NT2/D1 (cell line): ENCODE data around the gene ZNF512B.

Experiments used
- SUZ12 ChIP-seq: IDR thresholded peaks from 2 replicates; pipeline ENCODE4 v1.6.1; 2011; ENCODE audit not compliant: insufficient read length, insufficient read depth; ENCODE audit errors: extremely low read depth
- YY1 ChIP-seq: IDR thresholded peaks from 2 replicates; pipeline ENCODE4 v1.6.1; 2011; ENCODE audit not compliant: insufficient read length, insufficient read depth
- ZNF274 ChIP-seq: IDR thresholded peaks from 2 replicates; pipeline ENCODE4 v1.6.1; 2011; ENCODE audit warnings: mild to moderate bottlenecking, low read depth, low read length

DNA sequence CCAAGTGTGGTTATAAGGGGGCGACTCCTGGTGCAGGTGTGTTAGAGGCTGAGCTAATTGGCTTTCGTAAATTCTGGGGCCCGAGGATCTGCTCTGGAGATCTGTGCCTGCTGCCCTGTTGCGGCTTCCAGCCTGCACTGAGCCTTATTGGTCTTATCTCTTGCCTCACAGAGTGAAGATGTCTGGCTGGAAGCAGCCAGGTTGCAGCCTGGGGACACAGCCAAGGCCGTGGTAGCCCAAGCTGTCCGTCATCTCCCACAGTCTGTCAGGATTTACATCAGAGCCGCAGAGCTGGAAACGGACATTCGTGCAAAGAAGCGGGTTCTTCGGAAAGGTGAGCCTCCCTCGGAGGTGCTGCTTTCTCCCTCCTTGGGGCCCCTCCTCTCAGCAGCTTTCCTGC lies 31.2 kb upstream of the ZNF512B start:
- TF ChIP-seq ZNF274 (no peak), YY1 (no peak), SUZ12 (no peak)
